HepG2 (cell line): Measurements from ENCODE around the gene TUBGCP6. TPM values are rescaled to one million over a fixed set of nuclear protein-coding genes. Genes with fewer than 3 reads are reported as not detected.

Experiments
- CAMTA2 ChIP-seq: sonication (generic); formaldehyde crosslinking; IDR thresholded peaks from 2 replicates; pipeline ENCODE4 v1.4.0; 2020; ENCODE audit warnings: mild to moderate bottlenecking, missing genetic modification reagents, borderline replicate concordance
- GFI1 ChIP-seq: sonication (generic); formaldehyde crosslinking; IDR thresholded peaks from 2 replicates; pipeline ENCODE4 v1.5.0; 2020; ENCODE audit warnings: missing genetic modification reagents, mild to moderate bottlenecking, borderline replicate concordance
- JUN ChIP-seq: sonication (generic); formaldehyde crosslinking; IDR thresholded peaks from 2 replicates; pipeline ENCODE4 v1.4.0; 2020; ENCODE audit warnings: mild to moderate bottlenecking, missing genetic modification reagents
- MZF1 ChIP-seq: sonication (generic); formaldehyde crosslinking; IDR thresholded peaks from 2 replicates; pipeline ENCODE4 v1.8.1; 2023; ENCODE audit warnings: mild to moderate bottlenecking, missing genetic modification reagents, borderline replicate concordance
- ONECUT2 ChIP-seq: sonication (generic); formaldehyde crosslinking; IDR thresholded peaks from 2 replicates; pipeline ENCODE4 v1.4.0; 2020; ENCODE audit warnings: missing genetic modification reagents
- SALL1 ChIP-seq: sonication (generic); formaldehyde crosslinking; IDR thresholded peaks from 2 replicates; pipeline ENCODE4 v1.8.0; 2022; ENCODE audit warnings: mild to moderate bottlenecking, missing genetic modification reagents
- ZC3H13 ChIP-seq: sonication (generic); formaldehyde crosslinking; IDR thresholded peaks from 2 replicates; pipeline ENCODE4 v1.8.1; 2023; ENCODE audit warnings: mild to moderate bottlenecking, missing genetic modification reagents, moderate library complexity
- ZNF788 ChIP-seq: sonication (generic); formaldehyde crosslinking; IDR thresholded peaks from 2 replicates; pipeline ENCODE4 v1.5.0; 2020; ENCODE audit warnings: mild to moderate bottlenecking, missing genetic modification reagents, borderline replicate concordance
- polyA plus RNA-seq, 8 experiments: library from polyadenylated mRNA; depleted of rRNA in 3 of 8; stranded (reverse) in 7 of 8; unstranded in 1 of 8; fragments of >200 nt; fragmentation: Illumina TruSeq in 4 of 8; extraction: Trizol in 4 of 8; gene quantifications; 2 replicates each; pipeline versions ENCODE4 v1.2.1 to v1.2.3, GENCODE V29; 2011 to 2016; ENCODE audit warnings: low read depth in 4 of 8, missing spikeins in 1 of 8, mixed read lengths in 1 of 8; ENCODE audit not compliant: insufficient read depth in 1 of 8
- total RNA-seq, 5 experiments: library from RNA; depleted of rRNA; stranded (reverse); fragments of >200 nt; fragmentation: Illumina TruSeq; extraction: Trizol; gene quantifications; 2 replicates each; pipeline ENCODE4 v1.2.3, GENCODE V29; 2016; ENCODE audit warnings: low read depth in 1 of 5
- TF ChIP-seq, protein P1 (sequence below): fragments of 450-650 bp; IDR thresholded peaks from 2 replicates; pipeline ENCODE4 v1.6.1; 2016
- TF ChIP-seq, protein P2 (sequence below): sonication (generic); formaldehyde crosslinking; IDR thresholded peaks from 2 replicates; pipeline ENCODE4 v1.4.0; 2020; ENCODE audit warnings: missing genetic modification reagents, mild to moderate bottlenecking, borderline replicate concordance
- TF ChIP-seq, protein P3 (sequence below), 2 experiments: fragments of 450-650 bp in 1 of 2; sonication (generic) in 1 of 2; formaldehyde crosslinking in 1 of 2; IDR thresholded peaks; 2 replicates each; pipeline versions ENCODE4 v1.6.1 to v1.8.0; 2016 to 2022; ENCODE audit warnings: antibody characterized with exemption in 1 of 2, mild to moderate bottlenecking in 1 of 2, missing genetic modification reagents in 1 of 2
- TF ChIP-seq, protein P4 (sequence below): IDR thresholded peaks from 2 replicates; pipeline ENCODE4 v1.6.1; 2016; ENCODE audit warnings: low read depth, borderline replicate concordance
- TF ChIP-seq, protein P5 (sequence below), 2 experiments: sonication (generic) in 1 of 2; formaldehyde crosslinking in 1 of 2; IDR thresholded peaks; 2 replicates each; pipeline versions ENCODE4 v1.4.0 to v1.6.1; 2018 to 2020; ENCODE audit warnings: missing genetic modification reagents in 2 of 2, borderline replicate concordance in 1 of 2, low read depth in 1 of 2, mild to moderate bottlenecking in 1 of 2, missing biosample characterization in 1 of 2

The TUBGCP6 gene
- total and polyA plus RNA-seq, 2 of the 13 experiments (the other 11 are each of a cell fraction or from before 2014, with no cell fraction given), result 14.6 to 15.7 TPM

DNA sequence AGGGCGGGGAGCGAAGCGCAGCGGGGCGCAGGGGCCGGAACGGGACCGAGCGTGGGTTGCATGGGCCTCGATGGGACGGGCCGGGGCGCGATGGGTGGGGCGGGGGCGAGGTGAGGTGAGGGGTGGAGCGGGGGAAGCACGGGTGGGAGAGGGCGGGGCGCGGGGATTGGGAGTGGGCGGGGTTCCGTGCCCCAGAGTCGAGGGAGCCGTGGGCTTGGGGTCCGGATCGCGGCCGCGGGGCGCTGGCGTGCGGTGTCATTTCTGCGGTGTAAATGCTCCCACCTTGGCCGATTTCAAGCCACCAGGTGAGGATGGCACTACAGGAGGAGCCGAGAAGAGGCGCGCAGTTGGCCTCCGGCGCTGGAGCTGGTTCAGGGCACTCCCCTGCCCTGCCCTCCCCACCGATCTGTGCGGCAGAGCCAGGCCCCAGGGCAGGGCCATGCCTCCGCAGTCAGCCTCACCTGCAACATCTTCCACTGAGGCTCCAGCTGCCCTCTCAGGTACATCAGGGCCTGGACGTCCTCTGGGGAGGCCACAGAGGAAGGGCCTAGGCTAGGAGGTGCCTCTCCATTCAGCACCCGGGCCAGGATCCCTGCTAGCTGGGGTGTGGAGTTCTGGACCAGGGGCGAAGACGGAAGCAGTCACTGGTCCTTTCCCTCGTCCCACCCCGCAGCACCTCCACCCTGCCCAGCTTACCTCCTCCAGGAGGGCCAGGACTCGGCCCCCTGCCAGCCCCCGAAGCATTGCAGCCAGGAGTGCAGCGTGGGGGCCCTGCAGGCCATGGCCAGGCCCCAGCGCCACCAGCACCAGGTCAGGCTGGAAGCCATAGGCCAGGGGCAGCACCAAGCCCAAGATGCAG is 620 bp upstream of the TUBGCP6 start (continued):
- TF ChIP-seq, protein P1, sequence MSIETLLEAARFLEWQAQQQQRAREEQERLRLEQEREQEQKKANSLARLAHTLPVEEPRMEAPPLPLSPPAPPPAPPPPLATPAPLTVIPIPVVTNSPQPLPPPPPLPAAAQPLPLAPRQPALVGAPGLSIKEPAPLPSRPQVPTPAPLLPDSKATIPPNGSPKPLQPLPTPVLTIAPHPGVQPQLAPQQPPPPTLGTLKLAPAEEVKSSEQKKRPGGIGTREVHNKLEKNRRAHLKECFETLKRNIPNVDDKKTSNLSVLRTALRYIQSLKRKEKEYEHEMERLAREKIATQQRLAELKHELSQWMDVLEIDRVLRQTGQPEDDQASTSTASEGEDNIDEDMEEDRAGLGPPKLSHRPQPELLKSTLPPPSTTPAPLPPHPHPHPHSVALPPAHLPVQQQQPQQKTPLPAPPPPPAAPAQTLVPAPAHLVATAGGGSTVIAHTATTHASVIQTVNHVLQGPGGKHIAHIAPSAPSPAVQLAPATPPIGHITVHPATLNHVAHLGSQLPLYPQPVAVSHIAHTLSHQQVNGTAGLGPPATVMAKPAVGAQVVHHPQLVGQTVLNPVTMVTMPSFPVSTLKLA, result no peak
- TF ChIP-seq SALL1 (0 out of 2 replicates have a peak, but pooled peaks have one; percentile 7), GFI1 (CRISPR knock-in tag) (no peak), CAMTA2 (CRISPR knock-in tag) (no peak), ONECUT2 (CRISPR knock-in tag) (no peak), ZC3H13 (0 out of 2 replicates have a peak, but pooled peaks have one; percentile 17), ZNF788 (CRISPR knock-in tag) (no peak), JUN (CRISPR knock-in tag) (no peak), MZF1 (CRISPR knock-in tag) (no peak)
- TF ChIP-seq, protein P2, sequence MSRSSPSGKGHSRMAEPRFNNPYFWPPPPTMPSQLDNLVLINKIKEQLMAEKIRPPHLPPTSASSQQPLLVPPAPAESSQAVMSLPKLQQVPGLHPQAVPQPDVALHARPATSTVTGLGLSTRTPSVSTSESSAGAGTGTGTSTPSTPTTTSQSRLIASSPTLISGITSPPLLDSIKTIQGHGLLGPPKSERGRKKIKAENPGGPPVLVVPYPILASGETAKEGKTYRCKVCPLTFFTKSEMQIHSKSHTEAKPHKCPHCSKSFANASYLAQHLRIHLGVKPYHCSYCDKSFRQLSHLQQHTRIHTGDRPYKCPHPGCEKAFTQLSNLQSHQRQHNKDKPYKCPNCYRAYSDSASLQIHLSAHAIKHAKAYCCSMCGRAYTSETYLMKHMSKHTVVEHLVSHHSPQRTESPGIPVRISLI (CRISPR knock-in tag), result no peak
- TF ChIP-seq, protein P3, sequence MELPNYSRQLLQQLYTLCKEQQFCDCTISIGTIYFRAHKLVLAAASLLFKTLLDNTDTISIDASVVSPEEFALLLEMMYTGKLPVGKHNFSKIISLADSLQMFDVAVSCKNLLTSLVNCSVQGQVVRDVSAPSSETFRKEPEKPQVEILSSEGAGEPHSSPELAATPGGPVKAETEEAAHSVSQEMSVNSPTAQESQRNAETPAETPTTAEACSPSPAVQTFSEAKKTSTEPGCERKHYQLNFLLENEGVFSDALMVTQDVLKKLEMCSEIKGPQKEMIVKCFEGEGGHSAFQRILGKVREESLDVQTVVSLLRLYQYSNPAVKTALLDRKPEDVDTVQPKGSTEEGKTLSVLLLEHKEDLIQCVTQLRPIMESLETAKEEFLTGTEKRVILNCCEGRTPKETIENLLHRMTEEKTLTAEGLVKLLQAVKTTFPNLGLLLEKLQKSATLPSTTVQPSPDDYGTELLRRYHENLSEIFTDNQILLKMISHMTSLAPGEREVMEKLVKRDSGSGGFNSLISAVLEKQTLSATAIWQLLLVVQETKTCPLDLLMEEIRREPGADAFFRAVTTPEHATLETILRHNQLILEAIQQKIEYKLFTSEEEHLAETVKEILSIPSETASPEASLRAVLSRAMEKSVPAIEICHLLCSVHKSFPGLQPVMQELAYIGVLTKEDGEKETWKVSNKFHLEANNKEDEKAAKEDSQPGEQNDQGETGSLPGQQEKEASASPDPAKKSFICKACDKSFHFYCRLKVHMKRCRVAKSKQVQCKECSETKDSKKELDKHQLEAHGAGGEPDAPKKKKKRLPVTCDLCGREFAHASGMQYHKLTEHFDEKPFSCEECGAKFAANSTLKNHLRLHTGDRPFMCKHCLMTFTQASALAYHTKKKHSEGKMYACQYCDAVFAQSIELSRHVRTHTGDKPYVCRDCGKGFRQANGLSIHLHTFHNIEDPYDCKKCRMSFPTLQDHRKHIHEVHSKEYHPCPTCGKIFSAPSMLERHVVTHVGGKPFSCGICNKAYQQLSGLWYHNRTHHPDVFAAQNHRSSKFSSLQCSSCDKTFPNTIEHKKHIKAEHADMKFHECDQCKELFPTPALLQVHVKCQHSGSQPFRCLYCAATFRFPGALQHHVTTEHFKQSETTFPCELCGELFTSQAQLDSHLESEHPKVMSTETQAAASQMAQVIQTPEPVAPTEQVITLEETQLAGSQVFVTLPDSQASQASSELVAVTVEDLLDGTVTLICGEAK (IDR thresholded peaks at IDR 0.05), result no peak
- TF ChIP-seq, protein P3 (CRISPR knock-in tag; IDR thresholded peaks at IDR 0.05), result no peak
- TF ChIP-seq, protein P4, sequence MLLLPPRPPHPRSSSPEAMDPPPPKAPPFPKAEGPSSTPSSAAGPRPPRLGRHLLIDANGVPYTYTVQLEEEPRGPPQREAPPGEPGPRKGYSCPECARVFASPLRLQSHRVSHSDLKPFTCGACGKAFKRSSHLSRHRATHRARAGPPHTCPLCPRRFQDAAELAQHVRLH (CRISPR knock-in tag), result no peak
- TF ChIP-seq, protein P5, sequence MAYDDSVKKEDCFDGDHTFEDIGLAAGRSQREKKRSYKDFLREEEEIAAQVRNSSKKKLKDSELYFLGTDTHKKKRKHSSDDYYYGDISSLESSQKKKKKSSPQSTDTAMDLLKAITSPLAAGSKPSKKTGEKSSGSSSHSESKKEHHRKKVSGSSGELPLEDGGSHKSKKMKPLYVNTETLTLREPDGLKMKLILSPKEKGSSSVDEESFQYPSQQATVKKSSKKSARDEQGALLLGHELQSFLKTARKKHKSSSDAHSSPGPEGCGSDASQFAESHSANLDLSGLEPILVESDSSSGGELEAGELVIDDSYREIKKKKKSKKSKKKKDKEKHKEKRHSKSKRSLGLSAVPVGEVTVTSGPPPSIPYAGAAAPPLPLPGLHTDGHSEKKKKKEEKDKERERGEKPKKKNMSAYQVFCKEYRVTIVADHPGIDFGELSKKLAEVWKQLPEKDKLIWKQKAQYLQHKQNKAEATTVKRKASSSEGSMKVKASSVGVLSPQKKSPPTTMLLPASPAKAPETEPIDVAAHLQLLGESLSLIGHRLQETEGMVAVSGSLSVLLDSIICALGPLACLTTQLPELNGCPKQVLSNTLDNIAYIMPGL (CRISPR knock-in tag; IDR thresholded peaks at IDR 0.05; ENCODE audit: borderline replicate concordance in 1 of 2, low read depth in 1 of 2), result no peak
